ENCODE measurements around the gene EIF6.

EIF6 gene

DNA sequence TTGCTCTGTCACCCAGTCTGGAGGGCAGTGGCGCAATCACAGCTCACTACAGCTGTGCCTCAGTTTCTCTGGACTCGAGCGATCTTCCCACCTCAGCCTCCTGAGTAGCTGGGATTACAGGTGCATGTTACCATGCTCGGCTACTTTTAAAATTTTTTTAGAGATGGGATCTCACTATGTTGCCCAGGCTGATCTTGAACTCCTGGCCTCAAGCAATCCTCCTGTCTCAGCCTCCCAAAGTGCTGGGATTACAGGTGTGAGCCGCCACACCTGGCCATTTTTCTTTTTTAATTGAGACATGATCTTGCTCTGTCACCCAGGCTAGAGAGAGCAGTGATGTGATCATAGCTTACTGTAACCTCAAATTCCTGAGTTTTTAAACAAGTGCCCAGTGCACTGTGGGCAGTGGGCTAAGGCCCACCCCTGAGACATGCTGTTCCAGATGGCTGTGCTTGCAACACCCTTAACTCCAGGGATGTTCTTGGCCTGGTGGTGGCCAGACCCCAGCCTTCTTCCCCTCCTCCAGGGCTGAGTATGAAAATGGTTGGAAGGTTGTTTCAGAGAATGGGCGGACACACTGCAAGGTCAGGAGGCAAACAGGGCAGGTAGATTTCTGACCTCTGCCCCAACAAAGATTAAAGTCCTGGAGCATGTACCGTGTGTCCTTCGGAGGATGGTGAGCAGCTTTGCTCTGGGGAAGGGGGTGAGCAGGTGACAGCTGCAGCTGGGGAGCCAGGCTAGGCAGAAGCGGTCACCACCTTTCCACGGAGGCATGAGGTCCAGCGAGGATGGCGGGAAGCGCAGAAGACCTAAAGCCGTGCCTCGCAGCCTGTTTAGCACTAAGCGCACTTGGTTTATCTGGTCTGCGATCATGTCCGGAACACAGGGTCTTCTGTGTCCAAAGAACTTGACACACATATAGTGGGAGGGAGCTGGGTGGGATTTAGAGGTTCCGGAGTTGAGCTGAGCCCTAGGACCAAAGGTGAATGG lies 9.0 kb upstream of the EIF6 start:
- no peak for DNase-seq

DNA sequence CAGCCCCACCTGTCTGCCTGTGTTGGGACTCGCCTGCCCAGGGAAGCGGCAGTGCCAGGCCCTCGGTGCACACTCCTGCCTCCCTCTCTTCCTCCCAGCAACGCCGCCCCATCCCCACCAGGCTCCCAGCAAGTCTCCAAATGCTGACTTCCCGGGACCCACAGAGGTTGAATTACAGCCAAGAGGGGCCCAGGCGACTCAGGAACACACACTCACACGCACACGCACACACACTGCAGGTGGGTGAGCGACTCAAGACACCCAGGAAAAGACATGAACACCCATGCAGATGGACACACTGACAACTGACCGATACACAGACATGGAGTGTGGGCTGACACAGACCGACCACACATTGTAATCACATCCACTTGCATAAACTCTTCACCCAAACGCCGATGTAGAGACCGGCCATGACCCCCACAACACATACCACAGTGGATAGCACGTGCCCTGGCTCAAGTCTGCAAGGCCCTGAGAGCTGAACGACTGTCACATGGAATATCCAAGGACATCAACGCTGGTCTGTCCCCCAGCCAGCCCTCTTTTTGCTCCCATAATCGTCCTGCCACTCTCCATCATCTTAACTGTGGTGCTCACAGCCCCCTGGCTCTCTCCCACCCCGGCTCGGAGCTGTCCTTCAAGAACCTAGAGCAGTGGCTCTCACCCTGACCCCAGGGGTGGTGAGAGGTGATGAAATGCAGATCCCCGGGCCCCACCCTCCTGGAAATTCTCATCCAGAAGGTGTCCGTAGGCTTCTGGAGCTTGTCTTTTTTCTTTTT lies 8.1 kb upstream of the EIF6 start:
- DNase-seq = no peak

DNA sequence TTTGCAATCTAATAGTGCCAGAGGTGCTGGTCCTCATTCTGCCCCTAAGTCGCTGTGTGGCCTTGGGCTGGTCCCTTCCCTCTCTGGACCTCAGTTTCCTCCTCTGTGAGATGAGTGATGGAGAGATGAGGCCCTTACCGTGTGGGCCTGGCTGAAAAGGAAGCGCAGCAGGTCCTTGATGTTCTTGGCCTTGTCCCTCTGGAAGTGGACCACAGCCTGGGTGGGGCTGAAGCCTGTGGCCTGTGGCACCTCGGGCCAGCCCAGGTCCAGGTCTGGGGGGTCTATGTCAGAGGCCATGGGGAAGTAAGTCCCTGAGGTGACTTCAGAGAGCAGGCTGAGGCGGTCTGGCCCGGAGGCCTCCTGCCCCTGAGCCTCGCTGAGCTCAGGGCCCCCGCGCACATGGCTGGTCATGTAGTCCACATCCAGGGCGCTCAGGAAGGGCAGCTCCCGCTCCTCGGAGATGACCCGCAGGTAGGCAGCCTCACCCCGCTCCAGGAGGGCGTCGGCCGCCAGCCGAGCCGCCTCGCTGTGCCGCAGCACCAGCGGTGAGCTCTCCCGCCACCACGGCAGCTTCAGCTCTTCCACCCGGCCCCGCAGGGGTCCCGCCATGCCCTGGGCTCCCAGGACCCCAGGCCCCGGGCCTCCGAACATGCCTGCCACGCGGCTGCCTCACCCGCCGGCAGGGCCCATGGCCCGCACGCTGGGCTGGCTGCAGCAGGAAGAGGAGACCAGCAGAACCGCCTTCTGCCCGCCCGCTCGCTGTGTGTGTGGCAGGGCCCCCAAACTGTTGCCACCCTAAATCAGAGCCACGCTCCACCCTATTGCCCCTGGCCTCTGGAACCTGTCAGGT lies 7.3 kb upstream of the EIF6 start, which contains the start of gene FAM83C:
Gene FAM83C (minus strand): TSS at position 772 of the 850 bp plus-strand sequence. CDS start 121 bp downstream, at position 651.
- no peak for DNase-seq

DNA sequence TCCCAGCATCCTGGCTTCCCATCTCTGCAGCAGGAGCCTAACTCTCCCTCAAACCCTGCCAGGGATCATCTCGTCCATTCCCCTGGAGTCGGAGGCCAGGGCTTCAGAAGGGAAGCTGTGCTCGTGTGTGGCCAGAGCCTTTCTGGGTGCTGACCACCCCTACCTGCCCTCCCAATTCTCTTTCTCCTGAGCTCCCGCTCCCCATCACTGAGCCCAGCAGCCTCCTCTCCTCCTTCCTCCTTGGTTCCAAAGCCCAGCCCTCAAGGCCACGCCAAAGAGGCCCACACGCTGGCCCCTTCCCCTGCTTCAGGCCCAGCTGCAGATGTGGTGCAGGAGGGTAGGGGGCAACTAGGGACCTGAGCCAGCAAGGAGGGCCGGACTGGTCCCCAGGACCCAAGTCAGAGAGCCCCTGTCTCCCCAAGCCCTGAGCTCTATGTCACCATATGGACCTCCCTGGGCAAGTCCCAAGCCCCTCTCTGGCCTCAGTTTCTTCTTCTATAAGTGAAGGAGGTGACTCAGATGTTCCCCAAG lies 6.4 kb upstream of the EIF6 start:
- DNase-seq = no peak

DNA sequence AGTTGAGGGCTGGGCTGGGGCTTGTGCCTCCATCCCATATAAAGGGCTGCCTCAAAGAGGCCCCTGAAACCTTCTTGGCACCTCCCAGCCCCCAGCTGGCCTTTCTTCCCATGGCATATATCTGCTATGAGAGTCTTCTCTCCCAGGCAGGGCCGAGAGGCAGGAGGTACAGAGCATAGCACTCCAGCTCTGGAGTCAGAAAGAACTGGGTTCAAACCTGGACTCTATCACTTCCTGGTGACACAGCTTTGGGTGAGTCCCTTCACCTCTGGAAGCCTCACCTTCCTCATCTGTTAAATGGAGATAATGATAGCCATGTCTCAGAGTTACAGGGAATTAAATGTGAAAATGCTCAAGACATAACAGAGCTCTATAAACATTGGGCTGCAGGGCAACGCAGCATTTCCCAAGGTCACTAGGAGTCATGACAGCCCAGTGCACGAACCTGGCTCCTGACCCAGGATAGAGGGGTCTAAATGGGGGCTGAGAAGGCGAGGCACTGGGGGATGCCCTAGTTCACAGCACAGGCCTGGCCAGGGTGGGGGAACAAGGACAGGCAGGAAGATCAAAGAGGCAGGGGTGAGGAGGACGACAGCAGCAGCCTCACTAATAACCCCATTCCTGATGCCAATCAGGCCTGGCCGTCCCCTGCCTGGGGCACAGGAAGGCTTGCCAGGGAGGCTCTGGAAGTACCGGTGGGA lies 5.8 kb upstream of the EIF6 start:
- no peak for DNase-seq

DNA sequence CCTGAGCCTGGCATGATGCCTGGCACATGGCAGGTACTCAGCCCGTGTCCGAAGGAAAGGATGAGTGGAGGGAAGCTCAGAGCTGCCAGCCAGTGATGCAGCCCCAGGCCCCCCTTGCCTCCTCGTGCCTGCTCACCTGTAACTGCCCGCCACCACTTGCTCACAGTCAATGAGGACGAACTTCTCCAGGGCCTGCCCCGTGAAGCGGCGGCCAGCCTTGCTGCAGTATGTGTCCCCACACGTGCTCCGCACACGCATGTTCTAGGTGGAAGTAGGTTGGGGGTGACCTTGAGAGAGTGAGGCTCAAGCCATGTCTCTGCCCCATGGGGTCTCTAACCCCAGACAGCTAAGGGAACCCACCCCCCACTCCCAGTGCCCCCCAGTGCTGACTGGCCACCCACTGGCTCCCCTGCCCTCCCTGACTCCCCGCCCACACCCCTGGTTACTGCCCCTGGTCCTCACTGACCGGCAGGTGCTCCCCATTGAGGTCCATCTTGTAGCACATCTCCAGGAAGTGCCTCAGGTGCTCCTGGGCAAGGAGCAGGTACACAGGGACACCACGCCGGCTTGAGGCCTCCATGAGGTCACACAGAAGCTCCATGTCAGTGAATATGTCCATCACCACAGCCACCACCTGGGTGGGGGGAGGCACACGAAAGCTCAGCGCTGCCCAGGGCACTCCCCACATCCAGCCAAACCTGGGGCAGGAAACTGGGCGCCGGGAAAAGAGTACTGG lies 3.9 kb upstream of the EIF6 start:
- no peak for DNase-seq

DNA sequence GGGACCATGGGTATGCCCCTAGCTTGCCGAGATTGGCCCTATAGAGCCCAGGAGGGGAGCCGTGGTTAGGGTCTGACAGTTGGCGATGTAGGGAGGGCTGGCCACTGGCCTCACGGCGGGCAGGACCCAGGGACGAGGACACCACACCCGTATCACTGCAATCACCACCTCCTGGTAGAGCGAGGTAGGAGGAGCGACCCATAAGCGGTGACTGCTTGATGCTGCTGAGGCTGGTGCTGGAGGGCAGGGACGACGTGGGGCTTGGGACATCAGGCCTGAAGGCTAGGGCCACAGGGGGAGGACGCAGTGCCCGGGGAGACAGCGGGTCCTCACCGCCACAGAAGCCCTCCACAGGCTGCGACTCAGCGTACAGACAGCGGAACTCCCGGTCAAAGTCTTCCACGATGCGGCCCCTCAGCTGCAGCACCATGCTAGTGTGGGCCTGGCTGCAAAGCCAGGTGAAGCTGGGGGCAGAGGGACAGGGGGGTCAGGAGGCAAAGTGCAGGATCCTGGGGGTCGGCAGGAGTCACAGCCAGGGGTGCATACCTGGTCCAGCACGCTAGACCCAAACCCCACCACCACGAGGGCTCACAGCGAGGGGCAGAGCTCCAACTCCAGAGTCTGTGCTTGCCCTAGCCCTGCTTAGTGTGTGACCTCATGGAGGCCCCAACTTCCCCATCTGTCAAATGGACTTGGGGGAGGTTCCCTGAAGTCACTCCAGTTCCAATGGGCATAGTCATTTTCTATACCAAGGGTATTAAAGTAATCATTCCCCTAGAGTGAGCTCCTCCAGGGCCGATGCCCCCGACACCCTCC lies 3.1 kb upstream of the EIF6 start:
- no peak for DNase-seq

DNA sequence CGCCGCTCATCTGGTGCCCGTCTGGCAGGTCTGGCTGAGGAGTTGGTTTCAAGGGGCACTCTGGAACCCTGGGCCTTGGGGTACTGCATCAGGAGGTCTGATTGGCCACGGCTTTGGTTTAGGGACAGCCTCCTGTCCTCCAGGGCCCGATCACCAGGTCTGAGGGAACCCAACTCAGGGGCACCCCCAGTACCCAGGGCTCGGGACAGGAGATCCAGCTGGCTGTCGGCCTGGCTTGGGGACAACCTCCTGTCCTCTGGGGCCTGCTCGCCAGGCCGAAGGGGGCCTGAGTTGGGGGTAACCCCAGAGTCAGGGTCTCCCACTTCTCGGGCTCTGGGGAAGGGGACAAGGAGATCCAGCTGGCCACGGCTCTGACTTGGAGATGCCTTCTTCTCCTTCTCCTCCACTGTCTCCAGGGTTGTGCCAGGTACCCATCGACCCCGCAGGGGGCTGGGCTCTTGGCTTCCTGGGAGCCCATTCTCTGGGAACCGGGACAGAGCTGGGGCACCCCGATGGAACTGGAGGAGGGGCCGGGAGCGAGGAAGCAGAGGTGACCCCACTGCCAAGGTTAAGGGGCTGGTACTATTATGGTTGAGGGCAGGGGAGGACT lies 2.4 kb upstream of the EIF6 start:
- no peak for DNase-seq

DNA sequence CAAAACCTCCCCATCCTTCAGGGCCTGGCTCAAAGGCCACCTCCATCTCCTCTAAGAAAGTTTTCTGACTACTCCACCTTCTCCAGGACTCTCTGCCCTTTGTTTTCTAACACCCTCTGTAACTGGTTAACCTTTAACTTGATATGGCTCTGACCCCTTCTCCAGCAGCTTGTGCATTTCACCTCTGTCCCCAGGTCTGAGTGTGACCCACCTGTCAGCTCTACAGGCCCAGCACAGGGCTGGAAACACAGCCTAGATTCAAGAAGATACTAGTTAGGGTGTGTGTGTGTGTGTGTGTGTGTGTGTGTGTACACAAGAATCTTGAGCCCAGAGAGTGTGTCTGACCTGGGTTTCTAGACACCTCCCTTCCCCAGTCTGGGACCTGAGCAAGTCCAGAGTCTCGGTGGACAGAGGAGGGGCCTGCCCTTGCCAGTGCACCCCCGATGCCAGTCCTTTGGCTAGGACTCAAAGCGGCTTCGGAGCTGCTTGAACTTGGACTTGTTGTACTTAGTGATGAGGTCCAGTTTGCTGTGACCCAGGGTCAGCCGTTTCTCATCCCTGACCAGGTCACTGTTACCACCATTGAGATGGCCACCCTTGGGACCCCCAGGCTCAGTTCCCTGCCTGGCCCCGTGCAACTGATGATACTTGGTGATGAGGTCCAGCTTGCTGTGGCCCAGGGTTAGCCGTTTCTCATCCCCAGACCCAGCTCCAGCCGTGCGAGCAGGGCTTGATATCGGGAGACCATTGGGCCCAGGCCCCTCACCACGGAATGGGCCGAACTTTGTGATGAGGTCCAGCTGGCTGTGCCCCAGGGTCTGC lies 1.7 kb upstream of the EIF6 start:
- DNase-seq = no peak

DNA sequence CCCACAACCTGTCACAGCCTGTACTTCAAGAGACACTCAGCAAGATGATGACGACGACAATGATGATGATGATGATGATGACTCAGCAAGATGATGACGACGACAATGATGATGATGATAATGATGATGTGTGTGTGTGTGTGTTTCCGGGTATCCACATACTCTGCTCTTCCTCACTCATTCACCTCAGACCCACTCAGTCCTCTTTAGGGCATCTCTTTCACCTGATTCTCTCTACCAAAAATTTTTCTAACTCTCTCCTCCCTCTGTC lies 1.2 kb upstream of the EIF6 start:
- DNase-seq = no peak

DNA sequence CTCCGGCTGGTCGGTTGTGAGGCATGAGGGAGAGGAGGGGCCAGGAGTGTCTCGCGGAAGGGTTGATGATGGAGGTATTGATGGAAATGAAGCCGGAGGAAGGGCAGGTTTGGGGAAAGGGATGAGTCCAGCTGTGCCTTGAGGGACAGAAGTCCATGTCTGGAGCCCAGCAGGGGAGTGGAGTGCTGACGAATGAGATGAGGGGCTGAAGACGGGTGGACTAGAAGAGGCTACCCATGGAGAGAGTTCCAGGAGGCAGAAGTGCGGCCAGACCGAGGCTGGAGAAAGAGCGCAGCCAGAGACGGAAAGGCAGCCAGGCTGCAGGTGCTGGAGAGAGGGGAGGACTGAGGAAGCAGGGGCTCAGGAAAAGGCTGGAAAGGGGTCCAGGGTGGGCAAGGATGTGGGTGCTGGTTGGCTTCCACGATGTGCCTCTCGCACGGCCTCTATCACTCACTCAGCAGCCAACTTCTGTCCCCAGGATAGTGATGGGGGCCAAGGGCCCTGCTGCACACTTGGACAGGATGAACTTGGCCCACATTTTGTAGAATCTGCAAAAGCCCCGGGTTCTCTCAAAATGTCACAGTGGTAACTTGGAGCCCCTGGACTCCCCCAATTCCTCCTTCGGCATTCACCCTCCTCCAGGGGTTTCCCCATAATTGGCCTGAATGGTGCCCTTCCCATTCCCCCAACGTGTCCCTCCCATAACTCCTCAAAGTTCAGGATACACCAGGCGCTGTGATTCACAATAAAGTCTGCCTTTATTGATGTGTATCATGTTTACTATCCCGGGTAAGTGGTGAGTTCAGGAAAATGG lies 627 bp upstream of the EIF6 start:
- DNase-seq = no peak

DNA sequence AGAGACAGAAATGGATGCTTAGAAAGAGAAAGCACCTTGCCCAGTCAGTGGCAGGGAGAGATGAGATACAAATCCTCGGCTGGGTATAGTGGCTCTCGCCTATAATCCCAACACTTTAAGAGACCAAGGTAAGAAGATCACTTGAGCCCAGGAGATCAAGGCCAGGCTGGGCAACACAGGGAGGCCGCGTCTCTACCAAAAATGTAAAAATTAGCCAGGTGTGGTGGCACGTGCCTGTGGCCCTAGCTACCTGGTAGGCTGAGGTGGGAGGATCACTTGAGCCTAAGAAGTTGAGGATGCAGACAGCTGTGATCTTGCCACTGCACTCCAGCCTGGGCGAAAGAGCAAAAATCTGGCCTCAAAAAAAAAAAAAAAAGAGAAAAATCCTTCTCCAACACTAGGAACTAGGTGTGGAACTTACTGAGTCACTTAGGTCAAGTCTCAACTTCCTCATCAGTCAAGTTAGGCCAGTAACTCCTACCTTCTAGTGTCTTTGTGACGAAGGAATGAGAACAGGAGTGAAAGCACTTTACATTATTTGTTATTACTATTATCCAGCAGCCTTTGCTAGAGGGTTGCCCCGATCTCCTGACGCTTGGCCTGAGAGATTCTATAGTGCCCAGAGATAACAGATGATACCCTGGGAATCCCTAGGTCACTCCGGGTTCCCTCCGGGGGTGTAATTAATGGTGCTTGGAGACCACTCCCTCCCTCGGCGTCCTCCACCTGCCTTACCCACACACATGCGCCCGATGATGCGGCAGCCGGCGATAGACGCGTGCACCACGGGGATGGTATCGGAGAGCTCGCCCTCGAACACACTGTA lies 918 bp downstream of the EIF6 start:
- no peak for DNase-seq

DNA sequence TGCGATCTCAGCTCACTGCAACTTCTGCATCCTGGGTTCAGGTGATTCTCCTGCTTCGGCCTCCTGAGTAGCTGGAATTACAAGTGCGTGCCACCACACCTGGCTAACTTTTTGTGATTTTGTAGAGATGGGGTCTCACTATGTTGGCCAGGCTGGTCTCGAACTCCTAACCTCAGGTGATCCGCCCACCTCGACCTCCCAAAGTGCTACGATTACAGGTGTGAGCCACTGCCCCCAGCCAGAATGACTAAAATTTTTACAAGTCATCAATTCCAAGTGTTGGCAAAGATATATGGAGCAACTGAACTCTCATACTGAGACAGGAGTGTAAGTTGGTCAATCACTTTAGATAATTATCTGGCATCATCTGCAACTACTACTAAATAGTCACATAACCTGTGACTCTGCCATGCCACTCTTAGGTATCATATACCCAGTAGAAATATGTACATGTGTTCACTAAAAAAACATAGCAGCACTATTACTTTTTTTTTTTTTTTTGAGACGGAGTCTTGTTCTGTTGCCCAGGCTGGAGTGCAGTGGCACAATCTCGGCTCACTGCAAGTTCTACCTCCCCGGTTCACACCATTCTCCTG lies 3.0 kb downstream of the EIF6 start:
- no peak for DNase-seq

DNA sequence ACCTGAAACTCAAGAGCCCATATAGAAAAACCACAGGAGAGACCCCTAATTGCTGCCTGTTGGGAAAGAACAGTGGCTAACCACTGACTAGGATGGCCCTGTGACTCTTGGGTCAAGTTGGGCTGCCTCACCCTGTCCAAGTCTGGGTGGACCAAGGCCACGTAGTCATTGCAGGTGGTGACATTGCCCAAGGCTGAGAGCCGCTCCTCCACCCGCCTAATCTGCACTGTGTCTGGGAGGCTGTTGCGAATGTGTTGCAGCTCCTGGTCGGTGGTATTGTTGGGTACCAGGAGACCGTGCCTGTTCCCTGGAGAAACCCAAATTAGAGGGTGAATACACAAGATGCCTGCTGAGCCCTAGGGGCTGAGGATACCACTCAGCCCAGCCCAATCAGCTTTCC lies 4.0 kb downstream of the EIF6 start:
- DNase-seq = no peak

DNA sequence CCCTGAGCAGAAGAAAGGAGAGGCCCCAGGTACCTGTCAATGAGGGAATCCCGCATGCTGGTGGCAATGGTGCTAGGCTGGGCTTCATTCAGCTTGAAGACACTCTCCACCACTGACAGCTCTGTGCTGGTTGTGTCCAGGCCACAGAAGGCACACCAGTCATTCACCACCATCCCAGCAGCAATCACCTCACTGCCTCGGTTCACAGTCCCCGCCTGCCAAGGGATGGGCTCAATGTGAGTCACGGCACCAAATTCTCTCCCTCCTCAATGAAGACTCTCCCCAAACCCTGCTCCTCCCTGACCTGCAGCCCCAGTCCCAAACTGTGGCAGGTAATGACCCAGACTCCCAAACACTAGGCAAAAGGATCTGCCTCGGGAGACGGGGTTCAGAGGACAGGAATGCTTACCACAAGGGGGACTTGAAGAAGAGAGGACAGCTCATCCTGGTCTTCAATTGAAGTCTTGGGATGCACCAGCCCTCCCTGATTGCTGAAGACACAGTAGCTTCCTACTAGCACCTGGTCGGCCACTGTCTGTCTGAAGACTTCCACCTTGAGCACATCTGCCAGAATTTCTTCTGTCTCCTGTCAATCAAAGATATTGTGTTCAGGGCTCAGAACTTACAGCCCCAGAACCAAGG lies 4.9 kb downstream of the EIF6 start:
- DNase-seq = no peak

DNA sequence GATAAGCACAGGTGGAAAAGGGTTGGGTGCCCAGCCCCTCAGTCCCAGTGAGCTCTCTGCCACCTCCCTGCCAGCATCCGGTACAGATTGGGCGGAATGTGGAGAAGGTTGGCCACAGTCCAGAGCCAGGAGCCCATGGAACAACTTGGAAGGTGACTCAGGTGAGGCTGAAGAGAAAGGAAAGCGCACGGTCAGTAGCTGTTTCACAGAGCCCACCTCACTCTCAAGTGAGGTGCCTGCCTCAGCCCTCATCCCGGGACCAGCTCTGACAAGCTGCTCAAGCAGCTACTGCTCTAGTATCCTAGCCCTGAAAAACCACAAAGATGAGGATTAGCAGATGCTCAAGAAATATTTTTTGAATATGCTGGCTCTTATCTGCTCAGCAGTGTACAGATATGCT lies 5.5 kb downstream of the EIF6 start:
- no peak for DNase-seq

Measured in fibroblast of upper back skin (primary cell).